H1 (cell line): ENCODE data around the gene TAF15. TPM values are rescaled to one million over a fixed set of nuclear protein-coding genes. Genes with fewer than 3 reads are reported as not detected.

Experiments
- CTCF ChIA-PET: fragments of 300-600 bp; sonication (Branson Sonifier 250); formaldehyde crosslinking; loops from one replicate; lab custom pipeline; 2021; ENCODE audit not compliant: partially characterized antibody; lab: Charles Lee
- POLR2A ChIA-PET: fragments of 300-600 bp; sonication (Branson Sonifier 250); formaldehyde crosslinking; loops from one replicate; lab custom pipeline; 2021; ENCODE audit warnings: inconsistent platforms; ENCODE audit not compliant: partially characterized antibody; lab: Charles Lee
- DNase-seq, 2 experiments: peaks; one replicate each; pipeline versions ENCODE4 v3.0.0 to v3.0.0-alpha.2; 2010 to 2022; ENCODE audit warnings: low spot score in 2 of 2, low read depth in 1 of 2, mixed read lengths in 1 of 2
- FAIRE-seq: peaks from 2 replicates; lab custom pipeline; 2011; peaks lifted over from hg19 to GRCh38; lab: Jason Lieb, UNC
- H2AFZ ChIP-seq: 2 replicates; pipeline ENCODE4 v1.8.1; 2012; ENCODE audit warnings: low read length, inconsistent platforms
- H2AK5ac ChIP-seq: 2 replicates; pipeline ENCODE4 v1.6.1; 2013; ENCODE audit warnings: low read depth, low read length
- H2BK120ac ChIP-seq: replicated peaks from 2 replicates; pipeline ENCODE3; 2013; ENCODE audit warnings: low read depth, low read length, inconsistent platforms
- H2BK12ac ChIP-seq: 2 replicates; pipeline ENCODE4 v1.6.1; 2013; ENCODE audit warnings: low read depth, low read length
- H2BK15ac ChIP-seq: 2 replicates; pipeline ENCODE4 v1.6.1; 2013; ENCODE audit warnings: low read length
- H2BK20ac ChIP-seq: 2 replicates; pipeline ENCODE4 v1.6.1; 2013; ENCODE audit warnings: low read length
- H2BK5ac ChIP-seq: 2 replicates; pipeline ENCODE4 v1.6.1; 2013; ENCODE audit warnings: low read depth, low read length
- H3K14ac ChIP-seq: 2 replicates; pipeline ENCODE4 v1.6.1; 2013; ENCODE audit warnings: inconsistent platforms; ENCODE audit not compliant: insufficient read length
- H3K18ac ChIP-seq: 2 replicates; pipeline ENCODE4 v1.6.1; 2013; ENCODE audit warnings: low read length; ENCODE audit errors: extremely low read depth
- H3K23ac ChIP-seq: 2 replicates; pipeline ENCODE4 v1.6.1; 2013; ENCODE audit warnings: inconsistent platforms; ENCODE audit not compliant: insufficient read length
- H3K23me2 ChIP-seq: 2 replicates; pipeline ENCODE4 v1.6.1; 2013; ENCODE audit warnings: low read depth, low read length
- H3K27ac ChIP-seq: 2 replicates; pipeline ENCODE4 v1.6.1; 2011; ENCODE audit warnings: low read depth, low read length, inconsistent platforms
- H3K27me3 ChIP-seq, 4 experiments: replicated peaks in 1 of 4; 1 replicate in 1 of 4; 2 replicates in 3 of 4; pipeline versions ENCODE4 v1.6.1 to v1.8.1; 2011 to 2013; ENCODE audit warnings: low read length in 3 of 4, mild to moderate bottlenecking in 3 of 4, inconsistent platforms in 2 of 4, mixed read lengths in 2 of 4, moderate library complexity in 1 of 4; ENCODE audit not compliant: control insufficient read depth in 3 of 4, insufficient read depth in 3 of 4; ENCODE audit errors: extremely low read depth in 1 of 4
- H3K36me3 ChIP-seq, 4 experiments: 2 replicates each; pipeline versions ENCODE4 v1.6.1 to v1.8.1; 2011 to 2013; ENCODE audit warnings: mild to moderate bottlenecking in 4 of 4, low read length in 3 of 4, moderate library complexity in 2 of 4, control low read depth in 1 of 4, inconsistent platforms in 1 of 4; ENCODE audit not compliant: insufficient read depth in 4 of 4, control insufficient read depth in 2 of 4
- H3K4ac ChIP-seq: replicated peaks from 2 replicates; pipeline ENCODE3; 2013; ENCODE audit warnings: low read length, low read depth, mixed read lengths, inconsistent platforms; ENCODE audit not compliant: insufficient read length
- H3K4me1 ChIP-seq, 4 experiments: replicated peaks in 1 of 4; 1 replicate in 1 of 4; 2 replicates in 3 of 4; pipeline versions ENCODE4 v1.6.1 to v1.8.1; 2011 to 2013; ENCODE audit warnings: low read length in 3 of 4, inconsistent platforms in 2 of 4, mixed read lengths in 1 of 4; ENCODE audit not compliant: insufficient read depth in 4 of 4, control insufficient read depth in 3 of 4
- H3K4me2 ChIP-seq, 2 experiments: 2 replicates each; pipeline versions ENCODE4 v1.6.1 to v1.8.1; 2011 to 2013; ENCODE audit warnings: low read depth in 2 of 2, low read length in 2 of 2, control low read depth in 1 of 2, inconsistent platforms in 1 of 2, mild to moderate bottlenecking in 1 of 2; ENCODE audit not compliant: insufficient read depth in 1 of 2
- H3K4me3 ChIP-seq, 4 experiments: fragments of 200-600, 300-600 bp in 1 of 4; sonication (generic), shearing (Covaris generic), sonication (Bioruptor Twin) in 1 of 4; 2 replicates each; pipeline versions ENCODE4 v1.5.1 to v1.8.1; 2011 to 2016; ENCODE audit warnings: low read length in 4 of 4, low read depth in 3 of 4, control low read depth in 2 of 4, inconsistent platforms in 2 of 4, mild to moderate bottlenecking in 2 of 4, mixed read lengths in 1 of 4, moderate library complexity in 1 of 4; ENCODE audit not compliant: insufficient read depth in 2 of 4; ENCODE audit errors: extremely low read depth in 1 of 4
- H3K56ac ChIP-seq: replicated peaks from 2 replicates; pipeline ENCODE3; 2013; ENCODE audit warnings: low read depth, mild to moderate bottlenecking, mixed read lengths, low read length, inconsistent platforms; ENCODE audit not compliant: insufficient read length
- H3K79me1 ChIP-seq: 2 replicates; pipeline ENCODE4 v1.6.1; 2013; ENCODE audit warnings: low read depth, low read length, control low read depth
- H3K79me2 ChIP-seq, 2 experiments: 2 replicates each; pipeline versions ENCODE4 v1.6.1 to v1.8.1; 2012 to 2013; ENCODE audit warnings: low read length in 2 of 2, mild to moderate bottlenecking in 2 of 2, inconsistent platforms in 1 of 2; ENCODE audit not compliant: insufficient read depth in 2 of 2, control insufficient read depth in 1 of 2
- H3K9ac ChIP-seq, 4 experiments: replicated peaks in 1 of 4; 1 replicate in 1 of 4; 2 replicates in 3 of 4; pipeline versions ENCODE4 v1.6.1 to v1.8.1; 2011 to 2013; ENCODE audit warnings: low read depth in 3 of 4, low read length in 3 of 4, control low read depth in 2 of 4, mild to moderate bottlenecking in 2 of 4, moderate library complexity in 2 of 4, inconsistent platforms in 1 of 4; ENCODE audit errors: extremely low read depth in 1 of 4
- H3K9me3 ChIP-seq, 2 experiments: 2 replicates each; pipeline versions ENCODE4 v1.6.1 to v1.8.1; 2012 to 2013; ENCODE audit warnings: mild to moderate bottlenecking in 2 of 2, moderate library complexity in 2 of 2, control low read depth in 1 of 2, inconsistent platforms in 1 of 2, low read depth in 1 of 2, low read length in 1 of 2, mixed read lengths in 1 of 2; ENCODE audit not compliant: insufficient read depth in 2 of 2
- H4K20me1 ChIP-seq, 2 experiments: replicated peaks in 1 of 2; 2 replicates each; pipeline versions ENCODE3 to v1.8.1; 2011 to 2013; ENCODE audit warnings: inconsistent platforms in 2 of 2, low read length in 2 of 2, mild to moderate bottlenecking in 1 of 2; ENCODE audit not compliant: insufficient read depth in 2 of 2, control insufficient read depth in 1 of 2
- H4K5ac ChIP-seq: 2 replicates; pipeline ENCODE4 v1.6.1; 2013; ENCODE audit warnings: low read length, low read depth, mixed read lengths, inconsistent platforms; ENCODE audit not compliant: insufficient read length
- H4K8ac ChIP-seq: 2 replicates; pipeline ENCODE4 v1.8.0; 2013; ENCODE audit warnings: mild to moderate bottlenecking, moderate library complexity, low read length, inconsistent platforms; ENCODE audit not compliant: insufficient read depth; ENCODE audit errors: extremely low read depth
- H4K91ac ChIP-seq: replicated peaks from 2 replicates; pipeline ENCODE3; 2013; ENCODE audit warnings: low read length, mixed read lengths, inconsistent platforms; ENCODE audit not compliant: insufficient read length
- ATF2 ChIP-seq: IDR thresholded peaks from 2 replicates; pipeline ENCODE4 v1.6.1; 2012; ENCODE audit warnings: low read length, inconsistent platforms
- BRCA1 ChIP-seq: IDR thresholded peaks from 2 replicates; pipeline ENCODE4 v1.6.1; 2012; ENCODE audit warnings: low read depth, low read length, improper control_type of control experiment
- CTCF ChIP-seq, 3 experiments: IDR thresholded peaks; 1 replicate in 2 of 3; 2 replicates in 1 of 3; pipeline versions ENCODE4 v1.5.1 to v1.6.1; 2011; ENCODE audit warnings: low read length in 3 of 3, mild to moderate bottlenecking in 3 of 3, inconsistent platforms in 2 of 3, low read depth in 1 of 3, moderate library complexity in 1 of 3; ENCODE audit not compliant: insufficient read depth in 1 of 3; ENCODE audit errors: control extremely low read depth in 1 of 3
- E2F6 ChIP-seq: IDR thresholded peaks from 2 replicates; pipeline ENCODE4 v1.6.1; 2012; ENCODE audit warnings: inconsistent platforms
- MAX ChIP-seq: IDR thresholded peaks from 2 replicates; pipeline ENCODE4 v1.6.1; 2012; ENCODE audit warnings: inconsistent platforms
- RFX5 ChIP-seq: IDR thresholded peaks from 2 replicates; pipeline ENCODE4 v1.6.1; 2011; ENCODE audit warnings: low read depth, low read length, improper control_type of control experiment, borderline replicate concordance
- TAF1 ChIP-seq: IDR thresholded peaks from 2 replicates; pipeline ENCODE4 v1.6.1; 2011; ENCODE audit warnings: mild to moderate bottlenecking, low read depth, low read length
- TCF12 ChIP-seq: IDR thresholded peaks from 2 replicates; pipeline ENCODE4 v1.6.1; 2011; ENCODE audit warnings: low read depth, mild to moderate bottlenecking, low read length
- WGBS, 2 experiments: shearing (Covaris generic) in 1 of 2; methylation state at CpG; one replicate each; pipeline versions ENCODE4 v1.1.6 to v1.1.7; 2013 to 2015; ENCODE audit warnings: low lambda C conversion rate in 2 of 2, mixed read lengths in 2 of 2, inconsistent platforms in 1 of 2, low coverage in 1 of 2, missing lambda C conversion rate in 1 of 2; ENCODE audit not compliant: insufficient replicate concordance in 2 of 2, insufficient coverage in 1 of 2, insufficient read length in 1 of 2; ENCODE audit errors: extremely low coverage in 1 of 2, missing lambda C conversion rate in 1 of 2; 5-methylcytosine and 5-hydroxymethylcytosine counted together
- polyA plus RNA-seq, 7 experiments: library from polyadenylated mRNA; depleted of rRNA in 3 of 7; stranded (reverse) in 5 of 7; unstranded in 2 of 7; fragments of >200 nt in 5 of 7; fragments of 200-250 nt in 2 of 7; gene quantifications; 1 replicate in 5 of 7; 2 replicates in 1 of 7; 4 replicates in 1 of 7; pipeline versions ENCODE4 v1.2.1 to v1.2.3, GENCODE V29; 2011 to 2013; ENCODE audit warnings: missing spikeins in 2 of 7, mixed read lengths in 2 of 7
- total RNA-seq: library from RNA; stranded (reverse); fragmentation: NEBNext Ultra II Directional; extraction: Animal tissue kit (Norgen Biotek cat#: 25700); gene quantifications from 2 replicates; pipeline ENCODE4 v1.2.1, GENCODE V29; 2021

The TAF15 gene
- total and polyA plus RNA-seq, 2 of the 8 experiments (the other 6 are each of a cell fraction or from before 2014, with no cell fraction given): 80.1 to 338 TPM

GRCh38 chr17:35890774-35891155 is 81.5 kb downstream of the TAF15 start:
- TF ChIP-seq TCF12 (no peak), E2F6 (no peak), ATF2 (no peak), TAF1 (no peak), CTCF (IDR thresholded peaks at IDR 0.05; ENCODE audit: control extremely low read depth in 1 of 3, insufficient read depth in 1 of 3, low read depth in 1 of 3, low read length in 3 of 3) (no peak), BRCA1 (no peak), MAX (no peak), RFX5 (no peak)
- TF ChIP-seq, all 59 proteins: peak for 0
- Histone ChIP-seq H3K4me1 (peaks cover 0 to 8% (median 3%) of the 10 kb centered on the region in 4 experiments; a peak in 5 of 7 replicates), H3K4me3 (no peak overlapping the region), H3K79me2 (no peaks in the 10 kb centered on the region), H3K9ac (no peak overlapping the region), H3K27ac (no peak overlapping the region), H4K5ac (no peak overlapping the region), H3K27me3 (no peaks in the 10 kb centered on the region), H2BK15ac (no peak overlapping the region), H4K91ac (no peak overlapping the region), H2BK5ac (no peak overlapping the region), H3K18ac (no peak overlapping the region), H3K79me1 (no peaks in the 10 kb centered on the region), H4K8ac (no peak overlapping the region), H3K4ac (no peak overlapping the region), H3K9me3 (no peaks in the 10 kb centered on the region), H2AFZ (no peak overlapping the region), H3K14ac (no peak overlapping the region), H3K23ac (no peak overlapping the region), H3K56ac (no peak overlapping the region), H3K4me2 (peak overlapping the region in 1 of 2 experiments; percentile 11; a peak in 1 of 4 replicates), H3K36me3 (no peaks in the 10 kb centered on the region), H2BK120ac (no peak overlapping the region), H2BK20ac (no peak overlapping the region), H3K23me2 (no peaks in the 10 kb centered on the region), H2AK5ac (no peak overlapping the region), H2BK12ac (no peak overlapping the region; the same call in 1 of the 2 replicates), H4K20me1 (no peaks in the 10 kb centered on the region)
- WGBS, 2 experiments: 77% methylated on average over 4 of the region's 4 CpGs; no CpG with 5 or more reads in 1 of the 2 experiments
- FAIRE-seq: no peak
- DNase-seq: no peak
- POLR2A ChIA-PET: interaction anchor here (0.6 to 0.7 kb wide), 2 partner anchors 80 to 86 kb away, joined by 3 read pairs; no protein-coding TSS in a partner anchor
- CTCF ChIA-PET: interaction anchor here (0.6 kb wide), 1 partner anchor 9 kb away, joined by 3 read pairs; no protein-coding TSS in a partner anchor
